NCI-H2227 treated with DMSO at 0.1 percent for 48 hours (cell line): Measurements from ENCODE around the gene CASP1.
"Not testable (repeated sequence)": the region's sequence is repeated elsewhere in the genome, so short reads cannot be mapped to it uniquely, and the experiment has no call there.

Source experiments
- DNase-seq: peaks from one replicate; lab custom pipeline; 2025; lab: John Stamatoyannopoulos, UW

CASP1 gene

DNA sequence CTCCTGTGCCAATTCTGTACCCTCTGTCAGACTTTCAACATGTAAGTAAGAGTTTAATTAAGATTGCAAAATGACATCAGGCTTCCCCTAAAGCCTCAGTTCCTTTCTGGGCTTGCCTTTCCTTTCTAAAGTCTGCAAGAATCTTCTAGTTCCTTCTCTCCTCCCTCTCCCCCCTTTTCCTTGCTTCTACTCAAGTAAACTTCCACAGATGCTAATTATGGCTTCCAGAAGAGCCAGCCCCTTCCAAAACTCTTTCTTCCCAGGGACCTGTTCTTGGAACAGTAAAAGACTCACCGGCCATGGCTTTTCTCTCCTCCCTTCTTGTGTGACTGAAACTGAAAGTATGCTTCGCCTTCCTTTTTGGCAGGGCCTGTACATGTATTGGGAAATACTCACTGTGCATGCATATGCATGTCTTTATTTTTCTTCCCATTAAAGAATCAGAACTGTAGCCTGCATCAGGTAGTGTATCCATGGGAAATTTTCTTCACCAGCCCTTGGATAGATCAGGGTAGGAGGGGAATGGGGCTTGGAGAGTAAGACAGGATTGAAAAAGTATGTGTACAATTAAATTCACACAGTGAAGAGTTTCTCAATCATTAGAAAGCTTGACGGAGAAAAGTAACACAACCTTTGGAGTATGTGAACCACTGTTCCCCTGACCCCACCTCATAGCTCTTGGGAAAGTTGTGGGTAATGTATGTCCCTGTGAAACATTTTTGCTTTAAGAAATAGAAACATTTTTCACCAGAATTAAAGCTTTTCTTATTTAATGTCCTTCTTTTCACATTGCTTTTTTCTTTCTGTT is at the start of gene CASP1:
Gene CASP1 (minus strand): TSS at position 332 of the 808 bp plus-strand sequence. CDS start 31 bp downstream, at position 301.
- no peak for DNase-seq

DNA sequence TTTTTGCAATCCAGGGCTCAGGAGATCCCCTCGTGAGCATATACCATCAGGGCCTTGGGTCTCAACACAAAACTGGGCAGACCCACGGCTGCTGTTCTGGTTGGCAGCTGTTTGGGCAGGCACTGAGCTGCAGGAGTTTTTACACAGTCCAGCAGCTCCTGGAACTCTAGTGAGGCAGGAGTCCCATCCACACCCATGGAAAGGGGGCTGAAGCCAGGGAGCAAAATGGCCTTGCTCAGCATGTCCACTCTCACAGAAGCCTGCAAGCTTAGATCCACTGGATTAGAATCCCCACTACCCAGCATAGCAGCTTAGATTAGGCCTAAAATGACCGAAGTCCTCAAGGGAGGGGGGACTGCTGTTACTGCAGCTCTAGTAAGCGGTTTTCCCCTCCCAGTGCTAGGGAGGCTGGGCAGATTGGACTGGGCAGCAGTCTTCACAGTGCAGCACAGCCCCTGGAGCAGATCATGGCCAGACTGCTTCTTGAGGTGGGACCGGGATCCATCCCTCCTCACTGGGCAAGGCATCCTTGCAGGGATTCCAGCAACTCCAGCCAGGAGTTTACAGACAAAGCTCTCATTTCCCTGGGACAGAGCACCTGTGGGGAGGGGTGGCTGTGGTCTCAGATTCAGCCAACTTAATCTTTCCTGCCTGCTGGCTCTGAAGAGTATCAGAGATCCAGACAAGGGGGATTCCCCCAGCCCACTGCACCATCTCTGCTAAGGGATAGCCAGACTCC is 46.6 kb upstream of the CASP1 start:
- no peak for DNase-seq

DNA sequence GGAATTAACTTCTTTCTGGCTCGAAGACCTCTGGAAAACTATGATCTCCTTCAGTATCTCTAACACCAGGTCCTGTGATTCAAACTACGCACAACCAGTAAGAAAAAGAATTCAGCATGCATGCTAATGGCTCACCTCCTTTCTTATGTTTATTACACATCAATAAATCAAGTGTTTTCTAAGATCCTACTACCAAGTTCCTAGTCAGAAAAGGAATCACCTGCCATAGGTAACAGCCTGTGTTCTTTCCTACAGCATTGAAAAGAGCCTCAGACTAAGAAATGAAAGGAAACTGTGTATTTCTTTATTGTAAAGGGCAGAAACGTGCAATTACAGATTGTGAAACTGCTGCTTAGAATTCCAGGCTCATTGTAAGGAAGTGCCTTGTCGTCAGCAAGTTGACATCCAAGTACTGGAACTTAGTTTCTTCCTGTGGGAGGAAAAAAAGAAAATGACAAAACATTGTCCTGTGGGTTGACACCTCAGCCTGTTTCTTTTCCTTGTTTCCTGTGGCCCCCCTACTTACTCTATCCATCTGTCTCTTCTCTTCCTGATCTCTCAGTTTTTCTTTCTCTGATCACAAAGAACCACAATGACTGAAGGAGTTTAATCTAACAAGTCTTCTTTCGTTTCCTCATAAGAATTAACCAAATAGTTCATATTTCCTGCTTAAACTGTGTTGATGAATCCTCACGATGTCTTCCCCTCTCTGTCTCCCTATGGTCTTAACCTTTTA is 45.4 kb upstream of the CASP1 start:
- not testable (repeated sequence) for DNase-seq

DNA sequence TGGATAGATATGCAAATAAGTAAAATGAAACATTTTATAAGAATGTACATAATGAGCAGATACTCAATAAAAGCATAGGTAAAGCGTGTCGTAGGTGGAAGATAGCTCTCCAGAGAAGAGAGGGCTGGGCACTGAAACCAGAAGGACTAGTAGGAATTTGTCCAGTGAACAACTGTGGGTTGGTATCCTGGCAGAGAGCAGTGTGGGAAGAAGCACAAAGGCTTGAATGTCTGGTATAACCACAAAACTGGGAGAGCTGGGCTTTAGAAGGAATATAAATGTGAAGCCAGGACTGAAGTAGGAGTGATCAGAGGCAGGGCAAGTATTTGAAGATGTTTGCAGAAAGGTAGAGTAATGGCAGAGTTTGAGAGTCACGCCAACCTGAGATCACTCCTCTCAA is 43.3 kb upstream of the CASP1 start:
- no peak for DNase-seq

DNA sequence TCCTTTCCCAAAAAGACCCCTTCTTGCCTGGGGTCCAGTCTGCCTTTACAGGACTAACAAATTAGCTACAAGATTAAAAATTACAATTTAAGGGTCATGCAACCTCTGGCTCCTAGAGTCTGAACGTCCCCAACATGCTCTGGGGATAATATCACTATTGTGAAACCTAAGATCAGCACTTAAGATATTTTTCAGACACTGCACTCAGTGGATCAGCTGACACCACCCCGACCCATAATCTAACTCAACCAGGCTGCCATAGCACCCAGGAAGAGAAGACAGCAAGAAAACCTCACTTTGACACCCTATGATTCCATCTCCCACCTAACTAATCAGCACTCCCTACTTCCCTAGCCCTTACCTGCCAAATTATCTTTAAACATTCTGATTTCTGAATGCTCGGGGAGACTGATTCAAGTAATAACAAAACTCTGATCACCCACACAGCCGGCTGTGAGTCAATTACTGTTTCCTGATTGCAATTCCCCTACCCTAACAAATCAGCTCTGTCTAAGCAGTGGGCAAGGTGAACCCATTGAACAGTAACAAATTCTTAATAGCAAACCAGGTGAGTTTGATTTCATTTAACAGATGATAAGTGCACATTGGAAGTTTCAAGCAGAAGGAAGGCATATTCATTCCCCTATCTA is 42.3 kb upstream of the CASP1 start:
- not testable (repeated sequence) for DNase-seq

DNA sequence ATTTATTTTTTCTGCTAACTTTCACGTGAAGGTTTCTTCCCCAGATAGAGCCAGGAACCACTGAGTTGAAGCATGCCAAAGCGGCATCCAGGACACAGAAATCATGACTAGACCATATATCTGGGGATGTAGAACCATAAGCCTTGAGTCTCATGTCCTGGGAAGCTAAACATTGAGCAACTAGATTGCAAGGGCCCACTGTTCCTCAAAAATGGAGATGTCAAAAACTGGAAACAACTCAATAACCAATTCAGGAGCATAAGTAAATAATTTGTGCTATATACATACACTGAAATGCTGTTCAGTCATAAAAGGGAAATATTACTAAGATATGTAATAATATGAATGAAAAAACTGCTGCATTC is 39.2 kb upstream of the CASP1 start:
- no peak for DNase-seq

DNA sequence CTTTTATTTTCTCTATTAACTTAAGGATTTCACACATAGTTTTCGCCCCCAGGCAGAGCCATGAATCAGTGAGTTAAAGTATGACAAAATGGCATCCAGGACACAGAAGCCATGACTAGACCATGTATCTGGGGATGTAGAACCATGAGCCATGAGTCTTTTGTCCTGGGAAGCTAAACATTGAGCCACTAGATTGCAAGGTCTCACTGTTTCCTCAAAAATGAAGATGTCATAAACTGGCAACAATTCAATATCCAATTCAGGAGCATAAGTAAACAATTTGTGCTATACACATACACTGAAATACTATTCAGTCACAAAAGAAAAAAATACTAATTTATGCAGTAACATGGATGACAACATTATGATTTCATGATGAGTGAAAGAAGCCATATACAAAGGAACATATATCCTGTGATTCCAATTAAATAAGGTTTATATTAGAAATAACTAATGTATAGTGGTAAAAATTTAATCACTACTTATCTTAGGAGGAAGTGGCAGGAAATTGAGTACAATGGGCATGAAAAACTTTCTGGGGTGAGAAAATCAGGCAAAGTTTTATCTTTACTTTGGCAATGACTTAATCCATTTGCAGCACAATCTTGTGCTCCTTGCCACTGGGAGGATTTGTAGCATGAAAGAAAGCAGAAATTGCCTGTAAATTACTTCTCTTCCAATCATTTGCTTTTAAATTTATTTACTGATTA is 38.7 kb upstream of the CASP1 start:
- DNase-seq = no peak

DNA sequence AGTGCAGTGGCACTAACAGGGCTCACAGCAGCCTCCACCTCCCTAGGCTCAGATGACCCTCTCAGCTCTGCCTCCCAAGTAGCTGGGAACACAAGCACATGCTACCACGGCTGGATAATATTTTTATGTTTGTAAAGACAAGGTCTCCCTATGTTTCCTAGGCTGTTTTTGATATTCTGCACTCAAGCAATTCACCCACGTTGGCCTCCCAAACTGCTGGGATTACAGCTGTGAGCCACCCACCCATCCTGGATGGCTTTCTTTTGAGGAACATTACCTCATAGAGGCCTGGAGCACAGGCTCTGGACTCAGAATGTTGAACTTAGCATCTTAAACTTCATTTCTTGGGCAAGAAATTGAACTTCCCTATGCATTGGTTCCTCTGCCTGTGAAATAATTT is 37.1 kb upstream of the CASP1 start:
- DNase-seq = not testable (repeated sequence)

DNA sequence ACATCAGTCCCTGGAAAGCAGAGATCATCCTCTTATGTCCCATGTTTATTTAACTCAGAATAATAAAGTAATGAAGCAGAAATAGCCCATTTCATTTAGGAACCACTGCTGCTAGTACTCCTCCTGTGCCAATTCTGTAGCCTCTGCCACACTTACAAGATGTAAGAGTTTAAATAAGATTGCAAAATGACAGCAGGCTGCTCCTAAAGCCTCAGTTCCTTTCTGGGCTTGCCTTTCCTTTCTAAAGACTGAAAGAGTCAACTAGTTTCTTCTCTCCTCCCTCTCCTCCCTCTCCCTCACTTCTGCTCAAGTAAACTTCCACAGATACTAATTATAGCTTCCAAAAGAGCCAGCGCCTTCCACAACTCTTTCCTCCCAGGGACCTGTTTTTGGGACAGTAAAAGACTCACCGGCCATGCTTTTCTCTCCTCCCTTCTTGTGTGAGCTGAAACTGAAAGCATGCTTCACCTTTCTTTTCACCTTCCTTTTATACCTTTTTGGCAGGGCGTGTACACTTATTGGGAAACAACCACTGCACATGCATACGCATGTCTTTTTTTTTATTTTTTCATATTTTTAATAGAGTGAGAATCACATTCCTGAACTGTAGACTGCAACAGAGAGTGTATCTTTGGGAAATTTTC is 36.3 kb upstream of the CASP1 start:
- no peak for DNase-seq

DNA sequence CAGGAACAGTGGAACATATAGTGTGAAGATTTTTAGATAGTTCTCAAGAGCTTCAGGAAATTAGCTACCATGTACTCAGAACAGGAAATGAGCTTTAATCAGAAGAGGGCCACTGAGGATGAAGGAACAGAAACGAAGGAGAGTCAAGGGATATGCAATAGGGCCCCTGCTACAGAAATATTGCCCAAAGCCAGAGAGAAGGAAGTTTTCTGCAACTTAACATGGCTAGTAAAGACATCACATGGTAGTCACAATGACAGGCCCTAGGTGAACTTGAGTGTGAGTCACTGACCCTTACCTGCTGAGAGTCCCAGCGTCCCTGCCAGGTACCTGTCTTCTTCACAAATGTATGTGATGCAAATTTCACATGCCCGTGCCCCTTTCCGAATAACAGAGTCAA is 35.4 kb upstream of the CASP1 start:
- no peak for DNase-seq

DNA sequence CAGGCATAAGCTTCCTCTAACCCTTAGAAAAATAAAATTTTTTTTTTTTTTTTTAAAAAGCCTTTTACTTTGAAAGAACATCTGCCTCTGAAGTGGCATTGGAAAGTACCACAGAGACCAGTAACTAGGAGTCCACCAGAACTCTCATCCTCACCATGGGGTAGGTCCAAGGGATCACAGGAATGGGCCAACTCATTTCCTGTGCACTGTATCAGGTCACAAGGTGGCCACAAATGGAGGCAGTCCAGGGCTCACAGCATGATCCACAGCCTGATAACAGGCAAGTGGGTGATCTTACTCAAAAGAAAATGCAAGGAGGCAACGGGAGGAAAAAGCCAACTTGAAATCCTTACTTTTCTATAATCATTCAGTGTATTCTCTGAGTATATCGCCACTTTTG is 34.8 kb upstream of the CASP1 start:
- not testable (repeated sequence) for DNase-seq

DNA sequence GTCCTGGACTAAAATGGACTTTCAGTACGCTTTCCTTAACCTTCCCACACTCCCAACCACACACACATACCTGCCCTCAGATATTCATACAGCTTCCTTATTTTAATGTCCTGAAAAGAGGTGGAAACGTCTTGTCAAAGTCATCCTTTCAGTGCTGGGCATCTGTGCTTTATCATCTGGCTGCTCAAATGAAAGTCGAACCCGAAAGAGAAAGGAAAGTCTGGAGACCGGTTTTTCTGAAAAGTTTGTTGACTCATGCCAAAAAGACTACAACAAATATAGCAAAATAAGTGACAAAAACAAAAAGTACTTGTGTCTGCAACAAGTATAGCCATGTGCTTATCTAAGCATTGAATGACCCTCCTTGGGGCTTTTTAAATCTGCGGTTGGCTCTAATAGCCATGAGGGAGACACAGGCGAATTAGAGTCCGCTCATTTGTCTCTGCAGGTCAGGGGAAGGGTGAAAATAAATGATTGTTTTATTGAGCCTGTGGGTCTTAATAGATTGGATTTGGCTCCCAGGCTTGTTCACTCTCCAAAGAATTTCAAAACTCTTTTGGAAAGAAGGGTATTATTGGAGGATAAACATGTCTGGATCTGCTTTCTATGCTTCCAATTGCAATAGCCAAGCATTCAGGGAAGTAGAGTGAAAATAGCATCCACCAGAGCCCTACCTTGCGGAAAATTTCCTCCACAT is 28.4 kb upstream of the CASP1 start:
- DNase-seq = not testable (repeated sequence)

DNA sequence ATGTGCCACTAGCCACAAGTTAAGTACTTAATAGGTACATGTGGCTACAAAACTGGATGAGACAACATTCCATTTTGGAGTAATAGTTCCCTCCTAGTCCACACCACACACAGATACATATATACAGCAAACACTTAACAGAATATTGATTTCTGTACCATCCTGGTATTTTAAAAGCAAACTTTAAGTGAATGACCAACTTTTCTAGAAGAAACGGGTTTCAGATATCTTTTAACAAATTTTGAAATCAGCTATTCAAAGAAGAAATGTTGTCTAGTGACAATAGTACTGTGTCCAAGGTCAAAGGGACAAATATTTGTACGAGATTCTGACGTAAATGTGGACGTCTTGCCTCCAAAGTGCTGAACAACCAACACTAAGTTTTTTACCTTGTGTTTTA is 22.5 kb upstream of the CASP1 start:
- DNase-seq = no peak

DNA sequence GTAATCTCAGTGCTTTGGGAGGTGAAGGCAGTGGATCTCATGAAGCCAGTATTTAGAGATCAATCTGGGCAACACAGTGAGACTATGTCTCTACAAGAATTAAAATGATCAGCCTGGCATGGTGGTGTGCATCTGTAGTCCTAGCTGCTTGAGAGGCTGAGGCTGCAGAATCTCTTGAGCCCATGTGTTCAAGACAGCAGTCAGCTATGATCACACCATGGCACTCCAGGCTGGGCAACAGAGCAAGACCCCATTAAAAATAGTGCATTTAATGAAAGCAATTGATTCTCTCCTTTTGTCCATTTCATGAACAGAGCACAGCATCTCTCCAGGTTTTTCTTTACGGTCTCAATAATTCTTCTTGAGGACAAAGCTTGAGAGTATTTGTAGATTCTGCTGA is 21.5 kb upstream of the CASP1 start:
- no peak for DNase-seq

DNA sequence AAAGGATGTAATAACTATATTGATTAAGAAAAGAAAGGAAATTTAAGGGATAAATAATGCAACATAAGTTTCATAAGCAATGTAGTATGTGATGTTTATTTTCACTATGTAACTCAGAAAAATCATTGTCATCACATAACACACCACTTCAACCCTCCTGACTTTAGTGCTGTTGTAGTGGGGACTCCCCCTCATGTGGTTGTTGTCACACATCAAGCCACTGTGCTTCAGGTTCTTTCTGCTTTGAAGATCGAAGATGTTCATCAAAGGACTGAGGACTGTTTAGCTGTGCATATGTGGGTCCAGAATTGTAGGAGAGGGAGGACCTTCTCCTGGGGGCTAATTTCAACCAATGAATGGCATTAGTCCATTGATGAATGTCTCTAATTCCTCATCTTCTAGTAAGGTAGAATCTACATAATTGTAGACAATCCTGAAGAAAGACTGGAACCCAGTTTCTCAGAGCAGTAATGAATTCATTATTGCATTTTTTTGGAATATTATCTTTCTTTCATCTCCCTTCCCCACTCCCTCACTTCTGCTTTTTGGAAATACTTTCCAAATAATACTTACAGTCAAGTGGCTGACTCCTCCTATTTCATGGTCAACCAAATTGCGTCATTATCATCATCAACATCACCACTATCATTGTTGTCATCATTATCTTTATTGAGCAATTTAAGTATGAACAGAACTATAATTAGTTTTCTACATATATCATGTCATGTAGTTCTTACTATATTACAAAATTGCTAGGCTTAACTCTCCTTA is 20.0 kb upstream of the CASP1 start:
- no peak for DNase-seq

DNA sequence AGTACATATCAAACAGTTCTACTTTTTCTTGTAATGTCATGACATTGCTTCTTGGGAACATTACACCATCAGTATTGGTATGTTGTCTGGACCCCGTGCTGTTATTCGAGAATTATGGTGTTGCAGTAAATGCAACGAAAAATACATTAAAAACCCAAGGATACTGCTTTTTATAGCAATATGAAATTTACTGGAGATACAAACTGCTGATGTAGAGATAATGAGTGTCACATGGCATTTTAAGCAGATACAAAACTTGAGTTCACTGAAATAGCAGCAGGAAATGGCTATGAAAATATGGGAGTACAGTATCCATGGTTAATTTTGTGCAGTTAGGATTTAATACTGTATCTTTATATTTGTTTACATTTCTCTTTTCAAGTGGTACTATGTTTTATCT is 17.5 kb upstream of the CASP1 start:
- DNase-seq = no peak

DNA sequence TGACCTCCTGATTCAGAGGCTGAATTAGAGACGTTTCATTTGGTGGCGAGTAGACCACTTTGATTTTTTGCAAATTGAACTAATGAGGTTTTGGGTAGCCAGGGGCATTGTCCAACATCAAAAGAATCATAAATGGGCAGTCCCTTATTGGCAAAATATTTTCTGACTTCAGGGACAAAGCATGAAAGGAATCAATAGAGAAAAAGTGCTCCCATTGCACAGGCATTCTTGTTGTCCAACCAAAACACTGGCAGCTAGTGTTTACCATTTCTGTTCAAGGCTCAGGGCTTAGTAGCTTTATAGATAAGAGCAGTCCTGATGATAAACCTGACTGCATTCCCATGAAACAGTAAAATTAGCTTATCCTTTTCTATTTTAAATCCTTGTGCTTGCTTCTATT is 16.6 kb upstream of the CASP1 start:
- DNase-seq = no peak

DNA sequence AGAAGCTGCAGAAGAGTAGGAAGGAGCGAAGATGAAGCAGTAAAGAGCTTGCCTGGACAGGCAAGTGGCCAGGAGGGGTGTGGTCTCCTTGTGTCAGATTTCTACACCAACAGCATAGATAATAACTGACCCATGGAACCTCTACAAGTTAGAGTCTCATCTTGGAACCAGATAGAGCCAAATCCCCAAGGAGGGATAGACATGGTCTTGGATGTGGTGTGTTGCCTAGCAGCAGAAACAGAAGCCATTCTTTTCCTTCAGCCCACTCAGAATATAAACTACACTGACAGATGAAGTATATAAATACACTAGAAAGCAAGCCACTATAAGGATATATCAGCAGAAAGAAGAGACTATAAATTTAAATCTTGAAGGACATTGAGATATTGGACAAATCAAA is 14.5 kb upstream of the CASP1 start:
- DNase-seq = no peak

DNA sequence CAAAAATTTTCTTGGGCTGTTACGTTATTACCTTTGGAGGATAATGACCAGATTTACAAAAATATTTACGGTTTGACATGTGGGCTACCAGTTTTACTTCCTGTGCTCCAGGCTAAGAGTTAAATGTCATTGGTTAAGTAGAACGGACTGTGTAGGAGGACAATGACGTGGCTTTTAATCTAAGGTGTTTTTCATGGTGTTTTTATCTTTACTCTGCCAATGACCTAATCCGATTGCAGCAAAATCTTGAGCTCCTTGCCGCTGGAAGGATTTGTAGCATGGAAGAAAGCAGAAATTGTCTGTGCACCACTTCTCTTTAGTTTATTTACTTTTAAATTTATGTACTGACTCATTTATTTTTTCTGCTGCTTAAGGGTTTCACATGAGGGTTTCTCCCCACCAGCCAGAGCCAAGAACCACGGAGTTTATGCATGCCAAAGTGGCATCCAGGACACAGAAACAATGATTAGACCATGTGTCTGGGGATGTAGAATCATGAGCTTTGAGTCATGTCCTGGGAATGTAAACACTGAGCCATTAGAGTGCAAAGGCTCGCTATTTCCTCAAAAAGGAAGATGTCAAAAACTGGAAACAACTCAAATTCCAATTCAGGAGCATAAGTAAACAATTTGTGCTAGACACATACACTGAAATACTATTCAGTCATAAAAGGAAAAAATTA is 12.1 kb upstream of the CASP1 start:
- DNase-seq = no peak
